ENCODE measurements around the gene SFTPA1. TPM values are rescaled to one million over a fixed set of nuclear protein-coding genes. Genes with fewer than 3 reads are reported as not detected.
"Not testable (repeated sequence)": the region's sequence is repeated elsewhere in the genome, so short reads cannot be mapped to it uniquely, and the experiment has no call there.

The SFTPA1 gene
- not detected in 2 replicates for total RNA-seq

- Mint-ChIP-seq H3K9me3 (no peaks in the 10 kb centered on the region), H3K36me3 (ENCODE audit: low read depth) (no peaks in the 10 kb centered on the region), H3K4me3 (no peak within 1 kb of the TSS), H3K27me3 (no peaks in the 10 kb centered on the region), H3K4me1 (no peaks in the 10 kb centered on the region), H3K27ac (no peak within 1 kb of the TSS)
- intact Hi-C loops (cut with micrococcal nuclease), result no loop called here
- ChIA-PET CTCF (no interaction called here), POLR2A (no interaction called here)
- ATAC-seq (ENCODE audit: low read depth) (no peak), DNase-seq (no peak)
- TF ChIP-seq CTCF (IDR thresholded peaks at IDR 0.05), result no peak
These were observed at the start of gene SFTPA1 for GRCh38 chr10:79610601-79611191. SFTPA1 (plus strand) TSS chr10:79610939; CDS start chr10:79611826, 887 bp downstream.

- no peak for ATAC-seq (ENCODE audit: low read depth)
- ChIA-PET POLR2A (no interaction called here), CTCF (no interaction called here)
- Mint-ChIP-seq H3K4me3 (no peak overlapping the region), H3K27me3 (peaks cover 24% of the 10 kb centered on the region), H3K9me3 (no peaks in the 10 kb centered on the region), H3K4me1 (peaks cover 2% of the 10 kb centered on the region), H3K36me3 (ENCODE audit: low read depth) (no peaks in the 10 kb centered on the region), H3K27ac (no peak overlapping the region)
- DNase-seq, result no peak
- TF ChIP-seq CTCF (IDR thresholded peaks at IDR 0.05), result no peak
- intact Hi-C loops (cut with micrococcal nuclease), result no loop called here
These were observed 49.5 kb upstream of the SFTPA1 start for GRCh38 chr10:79561257-79561656.

GRCh38 chr10:79562135-79562756 lies 48.5 kb upstream of the SFTPA1 start:
- Mint-ChIP-seq H3K4me1 (peaks cover 2% of the 10 kb centered on the region), H3K27me3 (peaks cover 24% of the 10 kb centered on the region), H3K27ac (no peak overlapping the region), H3K4me3 (no peak overlapping the region), H3K9me3 (no peaks in the 10 kb centered on the region), H3K36me3 (ENCODE audit: low read depth) (no peaks in the 10 kb centered on the region)
- peak; percentile 64 for ATAC-seq (ENCODE audit: low read depth)
- ChIA-PET POLR2A (no interaction called here), CTCF (no interaction called here)
- no peak for DNase-seq
- TF ChIP-seq CTCF (IDR thresholded peaks at IDR 0.05), result peak; percentile 57
- intact Hi-C loops (cut with micrococcal nuclease), result loop anchor here (1.0 kb wide), 2 partner anchors 367 to 485 kb away; no protein-coding TSS in a partner anchor

GRCh38 chr10:79563426-79563825 lies 47.3 kb upstream of the SFTPA1 start:
- ATAC-seq (ENCODE audit: low read depth), result no peak
- Mint-ChIP-seq H3K4me1 (peaks cover 2% of the 10 kb centered on the region), H3K9me3 (no peaks in the 10 kb centered on the region), H3K36me3 (ENCODE audit: low read depth) (no peaks in the 10 kb centered on the region), H3K27ac (no peak overlapping the region), H3K27me3 (peaks cover 27% of the 10 kb centered on the region), H3K4me3 (no peak overlapping the region)
- no peak for TF ChIP-seq CTCF (IDR thresholded peaks at IDR 0.05)
- DNase-seq, result no peak
- intact Hi-C loops (cut with micrococcal nuclease), result no loop called here
- ChIA-PET CTCF (interaction anchor here (0.8 kb wide), 1 partner anchor 23 kb away, joined by 3 read pairs; no protein-coding TSS in a partner anchor), POLR2A (no interaction called here)

GRCh38 chr10:79570624-79571023 lies 40.1 kb upstream of the SFTPA1 start:
- H3K36me3 Mint-ChIP-seq (ENCODE audit: low read depth); H3K27ac Mint-ChIP-seq; POLR2A ChIA-PET; H3K9me3 Mint-ChIP-seq; H3K4me3 Mint-ChIP-seq; CTCF ChIA-PET; ATAC-seq (ENCODE audit: low read depth); intact Hi-C loops (cut with micrococcal nuclease); H3K4me1 Mint-ChIP-seq; DNase-seq: not testable (repeated sequence)
- H3K27me3 Mint-ChIP-seq, result peaks cover 41% of the 10 kb centered on the region

Measured in activated B cell treated with CpG ODN at 0.5 μM for 24 hours (primary cell).